HG03565 (cell line): ENCODE results near the gene G0S2.

Experiments
- ATAC-seq: cut with Tn5 transposase; IDR thresholded peaks from one replicate; pipeline ENCODE4 v1.9.1; 2021; ENCODE audit warnings: mild to moderate bottlenecking, moderate library complexity; ENCODE audit not compliant: unreplicated experiment

The G0S2 gene

GRCh38 chr1:209714338-209714737, 39.1 kb downstream of the G0S2 start:
- no peak for ATAC-seq

GRCh38 chr1:209715314-209715713, 40.1 kb downstream of the G0S2 start:
- no peak for ATAC-seq

- no peak for ATAC-seq
Measured at GRCh38 chr1:209717818-209718217, 42.6 kb downstream of the G0S2 start.

- ATAC-seq, result no peak
Measured at GRCh38 chr1:209720326-209720725, 45.1 kb downstream of the G0S2 start.

GRCh38 chr1:209720826-209721225, 45.6 kb downstream of the G0S2 start:
- no peak for ATAC-seq

- no peak for ATAC-seq
Measured at GRCh38 chr1:209721323-209721722, 46.1 kb downstream of the G0S2 start.

GRCh38 chr1:209723265-209723664, 48.1 kb downstream of the G0S2 start:
- no peak for ATAC-seq

GRCh38 chr1:209723756-209724693, 48.8 kb downstream of the G0S2 start:
- ATAC-seq, result peak; percentile 59
